ENCODE data around the gene ARMH1.

The ARMH1 gene

GRCh38 chr1:44705470-44705869 is 31.0 kb downstream of the ARMH1 start:
- no peak for DNase-seq
- TF ChIP-seq GATA1 (IDR thresholded peaks at IDR 0.05; ENCODE audit: low read depth, low read length) (no peak), POLR2A (IDR thresholded peaks at IDR 0.05; ENCODE audit: low read length) (no peak)

- TF ChIP-seq POLR2A (IDR thresholded peaks at IDR 0.05; ENCODE audit: low read length) (no peak), GATA1 (IDR thresholded peaks at IDR 0.05; ENCODE audit: low read depth, low read length) (no peak)
- DNase-seq = no peak
Measured at GRCh38 chr1:44705938-44706337, 31.4 kb downstream of the ARMH1 start.

- TF ChIP-seq GATA1 (IDR thresholded peaks at IDR 0.05; ENCODE audit: low read depth, low read length) (no peak), POLR2A (IDR thresholded peaks at IDR 0.05; ENCODE audit: low read length) (no peak)
- DNase-seq = no peak
Measured at GRCh38 chr1:44707112-44707881, 32.8 kb downstream of the ARMH1 start.

- no peak for TF ChIP-seq POLR2A (IDR thresholded peaks at IDR 0.05; ENCODE audit: low read length)
- TF ChIP-seq GATA1 (IDR thresholded peaks at IDR 0.05; ENCODE audit: low read depth, low read length) = no peak
Measured at GRCh38 chr1:44707959-44708831, 33.7 kb downstream of the ARMH1 start.

GRCh38 chr1:44713321-44713781 is 38.8 kb downstream of the ARMH1 start:
- DNase-seq = no peak
- no peak for TF ChIP-seq POLR2A (IDR thresholded peaks at IDR 0.05; ENCODE audit: low read length)
- TF ChIP-seq GATA1 (IDR thresholded peaks at IDR 0.05; ENCODE audit: low read depth, low read length) = no peak

More at GRCh38 chr1:44707959-44708831, 33.7 kb downstream of the ARMH1 start:
- peak; percentile 38 to 55 for DNase-seq

- TF ChIP-seq GATA1 (IDR thresholded peaks at IDR 0.05; ENCODE audit: low read depth, low read length) (no peak), POLR2A (IDR thresholded peaks at IDR 0.05; ENCODE audit: low read length) (no peak)
Measured at GRCh38 chr1:44714532-44714931, 40.0 kb downstream of the ARMH1 start.

GRCh38 chr1:44714944-44715571 is 40.5 kb downstream of the ARMH1 start:
- no peak for TF ChIP-seq POLR2A (IDR thresholded peaks at IDR 0.05; ENCODE audit: low read length)
- no peak for TF ChIP-seq GATA1 (IDR thresholded peaks at IDR 0.05; ENCODE audit: low read depth, low read length)
- DNase-seq = peak; percentile 73 to 82

More at GRCh38 chr1:44714532-44714931, 40.0 kb downstream of the ARMH1 start:
- DNase-seq = no peak

GRCh38 chr1:44717156-44717555 is 42.6 kb downstream of the ARMH1 start:
- no peak for DNase-seq
- TF ChIP-seq GATA1 (IDR thresholded peaks at IDR 0.05; ENCODE audit: low read depth, low read length) = no peak
- TF ChIP-seq POLR2A (IDR thresholded peaks at IDR 0.05; ENCODE audit: low read length) = no peak

- no peak for DNase-seq
Measured at GRCh38 chr1:44717653-44718052, 43.1 kb downstream of the ARMH1 start.

GRCh38 chr1:44718091-44718490 is 43.6 kb downstream of the ARMH1 start:
- TF ChIP-seq POLR2A (IDR thresholded peaks at IDR 0.05; ENCODE audit: low read length) = no peak
- no peak for TF ChIP-seq GATA1 (IDR thresholded peaks at IDR 0.05; ENCODE audit: low read depth, low read length)
- DNase-seq = no peak

More at GRCh38 chr1:44717653-44718052, 43.1 kb downstream of the ARMH1 start:
- TF ChIP-seq GATA1 (IDR thresholded peaks at IDR 0.05; ENCODE audit: low read depth, low read length) (no peak), POLR2A (IDR thresholded peaks at IDR 0.05; ENCODE audit: low read length) (no peak)

- no peak for DNase-seq
- TF ChIP-seq GATA1 (IDR thresholded peaks at IDR 0.05; ENCODE audit: low read depth, low read length) (no peak), POLR2A (IDR thresholded peaks at IDR 0.05; ENCODE audit: low read length) (no peak)
Measured at GRCh38 chr1:44719318-44719717, 44.8 kb downstream of the ARMH1 start.

GRCh38 chr1:44720281-44720680 is 45.8 kb downstream of the ARMH1 start:
- no peak for DNase-seq
- TF ChIP-seq POLR2A (IDR thresholded peaks at IDR 0.05; ENCODE audit: low read length) (no peak), GATA1 (IDR thresholded peaks at IDR 0.05; ENCODE audit: low read depth, low read length) (no peak)

- peak; percentile 71 to 93 for DNase-seq
- no peak for TF ChIP-seq GATA1 (IDR thresholded peaks at IDR 0.05; ENCODE audit: low read depth, low read length)
- TF ChIP-seq POLR2A (IDR thresholded peaks at IDR 0.05; ENCODE audit: low read length) = peak; percentile 100
Measured at GRCh38 chr1:44721485-44722361, 47.2 kb downstream of the ARMH1 start.

Measured in erythroblast (primary cell).